Spleen (tissue), 11 donors: ENCODE data around the gene MYBPC1. TPM values are rescaled to one million over a fixed set of nuclear protein-coding genes. Genes with fewer than 3 reads are reported as not detected.

Experiments
- DNase-seq: peaks from one replicate; pipeline ENCODE4 v3.0.0-alpha.2; 2020
- H3K27ac ChIP-seq, 8 donors: fragments of 200-600 bp; sonication (generic) in 7 of 8; 1 replicate in 4 of 8; 2 replicates in 4 of 8; pipeline versions ENCODE4 v1.5.0 to v1.8.0; 2016 to 2021; ENCODE audit warnings: inconsistent platforms in 4 of 8, mild to moderate bottlenecking in 4 of 8, moderate library complexity in 1 of 8
- H3K27me3 ChIP-seq, 7 donors: fragments of 200-600 bp; sonication (generic) in 6 of 7; replicated peaks in 1 of 7; 1 replicate in 4 of 7; 2 replicates in 3 of 7; pipeline versions ENCODE4 v1.5.0 to v1.8.0; 2016 to 2021; ENCODE audit warnings: inconsistent platforms in 3 of 7, mild to moderate bottlenecking in 1 of 7
- H3K36me3 ChIP-seq, 6 donors: fragments of 200-600 bp; sonication (generic) in 5 of 6; 1 replicate in 4 of 6; 2 replicates in 2 of 6; pipeline versions ENCODE4 v1.5.0 to v1.8.0; 2016 to 2021; ENCODE audit warnings: inconsistent platforms in 2 of 6
- H3K4me1 ChIP-seq, 6 donors: fragments of 200-600 bp; sonication (generic) in 5 of 6; 1 replicate in 3 of 6; 2 replicates in 3 of 6; pipeline versions ENCODE4 v1.5.0 to v1.8.0; 2016 to 2021; ENCODE audit warnings: inconsistent platforms in 3 of 6
- H3K4me3 ChIP-seq, 8 donors: fragments of 200-600 bp; sonication (generic) in 7 of 8; 1 replicate in 4 of 8; 2 replicates in 4 of 8; pipeline versions ENCODE4 v1.5.0 to v1.8.0; 2016 to 2021; ENCODE audit warnings: inconsistent platforms in 4 of 8, mild to moderate bottlenecking in 4 of 8, moderate library complexity in 2 of 8
- H3K9me3 ChIP-seq, 8 donors: fragments of 200-600 bp; sonication (generic) in 7 of 8; 1 replicate in 4 of 8; 2 replicates in 4 of 8; pipeline versions ENCODE4 v1.5.0 to v1.8.0; 2016 to 2021; ENCODE audit warnings: inconsistent platforms in 4 of 8
- POLR2A ChIP-seq, 3 donors: fragments of 450-650 bp; IDR thresholded peaks; one replicate each; pipeline ENCODE4 v1.5.1; 2017; ENCODE audit warnings: antibody characterized with exemption in 3 of 3, mild to moderate bottlenecking in 1 of 3
- POLR2AphosphoS5 ChIP-seq, 3 donors: sonication (generic); formaldehyde crosslinking; IDR thresholded peaks; one replicate each; pipeline ENCODE4 v1.5.1; 2017; ENCODE audit warnings: antibody characterized with exemption in 3 of 3
- WGBS, 5 donors: extraction: QIAGEN DNeasy Blood & Tissue Kit in 3 of 5; methylation state at CpG; one replicate each; pipeline versions ENCODE4 v1.1.5 to v1.1.7; 2013 to 2018; 5-methylcytosine and 5-hydroxymethylcytosine counted together
- intact Hi-C: fragments of 100-400 bp; cut with DNase I; formaldehyde crosslinking; loops from one replicate; pipeline ENCODE4 v1.15.0; 2023; ENCODE audit warnings: low total_unique reads
- polyA plus RNA-seq, 3 donors: library from polyadenylated mRNA; stranded (reverse); fragments of 200-250 nt; gene quantifications; one replicate each; pipeline ENCODE4 v1.2.1, GENCODE V29; 2013
- total RNA-seq, 7 donors: library from RNA; depleted of rRNA in 3 of 7; stranded (reverse); fragments of >200 nt in 3 of 7; fragmentation: NEBNext Ultra II Directional in 4 of 7; extraction: Animal tissue kit (Norgen Biotek cat#: 25700) in 4 of 7; gene quantifications; one replicate each; pipeline versions ENCODE4 v1.1.0 to v1.2.1, GENCODE V29; 2016 to 2021
- TF ChIP-seq, protein P1 (sequence below), 11 experiments: fragments of 200-600 bp in 7 of 11; fragments of 450-650 bp in 4 of 11; sonication (generic) in 4 of 11; IDR thresholded peaks in 8 of 11; conservative IDR thresholded peaks in 3 of 11; 1 replicate in 7 of 11; 2 replicates in 4 of 11; pipeline versions ENCODE4 v1.4.0 to v1.8.0; 2016 to 2021; ENCODE audit warnings: antibody characterized with exemption in 11 of 11, inconsistent platforms in 4 of 11, mild to moderate bottlenecking in 1 of 11
- donor health status: healthy with polysubstance abuse.
- donor health status: DM: no; HTN: no; CAD: no; lungs with moderate emphysema.
- donor health status: DM: no; HTN: no; CAD: no.
- donor health status: Bipolar disorder and iron deficiency.
- donor health status: healthy.
- donor health status: DM: no; HTN: no; CAD: no.
- donor health status: DM: yes; HTN: yes; CAD: no.

The MYBPC1 gene
- total and polyA plus RNA-seq, 10 donors = 0.06 to 2.7 (median 0.66) TPM; not detected in 4

DNA sequence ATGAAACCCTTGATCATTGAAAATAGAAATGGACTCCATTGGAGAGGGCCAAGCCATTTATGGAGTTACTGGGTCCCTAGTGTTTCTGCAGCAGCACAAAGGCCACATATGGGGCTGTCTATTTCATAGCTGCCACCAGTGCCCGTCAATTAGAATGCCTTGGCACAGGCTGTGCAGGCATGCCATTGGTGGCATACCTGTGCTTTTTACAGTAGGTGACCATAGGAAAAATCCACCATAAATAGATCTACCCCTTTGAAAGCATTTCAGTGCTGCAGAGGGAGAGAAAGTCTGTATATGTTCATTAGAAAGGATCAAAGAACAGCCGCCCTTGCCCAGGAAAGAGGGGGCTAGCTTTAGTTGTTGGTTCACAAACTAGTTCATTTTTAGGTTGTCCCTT lies 13.1 kb downstream of the MYBPC1 start:
- H3K36me3 ChIP-seq = no peaks in the 10 kb centered on the region
- WGBS, 5 donors = 85 to 92% (median 90%) methylated on average over 2 of the region's 2 CpGs
- TF ChIP-seq, protein P1, sequence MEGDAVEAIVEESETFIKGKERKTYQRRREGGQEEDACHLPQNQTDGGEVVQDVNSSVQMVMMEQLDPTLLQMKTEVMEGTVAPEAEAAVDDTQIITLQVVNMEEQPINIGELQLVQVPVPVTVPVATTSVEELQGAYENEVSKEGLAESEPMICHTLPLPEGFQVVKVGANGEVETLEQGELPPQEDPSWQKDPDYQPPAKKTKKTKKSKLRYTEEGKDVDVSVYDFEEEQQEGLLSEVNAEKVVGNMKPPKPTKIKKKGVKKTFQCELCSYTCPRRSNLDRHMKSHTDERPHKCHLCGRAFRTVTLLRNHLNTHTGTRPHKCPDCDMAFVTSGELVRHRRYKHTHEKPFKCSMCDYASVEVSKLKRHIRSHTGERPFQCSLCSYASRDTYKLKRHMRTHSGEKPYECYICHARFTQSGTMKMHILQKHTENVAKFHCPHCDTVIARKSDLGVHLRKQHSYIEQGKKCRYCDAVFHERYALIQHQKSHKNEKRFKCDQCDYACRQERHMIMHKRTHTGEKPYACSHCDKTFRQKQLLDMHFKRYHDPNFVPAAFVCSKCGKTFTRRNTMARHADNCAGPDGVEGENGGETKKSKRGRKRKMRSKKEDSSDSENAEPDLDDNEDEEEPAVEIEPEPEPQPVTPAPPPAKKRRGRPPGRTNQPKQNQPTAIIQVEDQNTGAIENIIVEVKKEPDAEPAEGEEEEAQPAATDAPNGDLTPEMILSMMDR (IDR thresholded peaks at IDR 0.05 in 8 of 11, conservative IDR thresholded peaks at IDR 0.05 in 3 of 11) = no peak
- TF ChIP-seq POLR2A (IDR thresholded peaks at IDR 0.05) (no peak), POLR2AphosphoS5 (IDR thresholded peaks at IDR 0.05) (no peak)
- H3K27me3 ChIP-seq = no peaks in the 10 kb centered on the region
- H3K4me3 ChIP-seq = no peak overlapping the region
- H3K27ac ChIP-seq = no peak overlapping the region
- no peaks in the 10 kb centered on the region for H3K4me1 ChIP-seq
- H3K9me3 ChIP-seq = no peaks in the 10 kb centered on the region
- intact Hi-C loops = no loop called here
- DNase-seq = no peak

DNA sequence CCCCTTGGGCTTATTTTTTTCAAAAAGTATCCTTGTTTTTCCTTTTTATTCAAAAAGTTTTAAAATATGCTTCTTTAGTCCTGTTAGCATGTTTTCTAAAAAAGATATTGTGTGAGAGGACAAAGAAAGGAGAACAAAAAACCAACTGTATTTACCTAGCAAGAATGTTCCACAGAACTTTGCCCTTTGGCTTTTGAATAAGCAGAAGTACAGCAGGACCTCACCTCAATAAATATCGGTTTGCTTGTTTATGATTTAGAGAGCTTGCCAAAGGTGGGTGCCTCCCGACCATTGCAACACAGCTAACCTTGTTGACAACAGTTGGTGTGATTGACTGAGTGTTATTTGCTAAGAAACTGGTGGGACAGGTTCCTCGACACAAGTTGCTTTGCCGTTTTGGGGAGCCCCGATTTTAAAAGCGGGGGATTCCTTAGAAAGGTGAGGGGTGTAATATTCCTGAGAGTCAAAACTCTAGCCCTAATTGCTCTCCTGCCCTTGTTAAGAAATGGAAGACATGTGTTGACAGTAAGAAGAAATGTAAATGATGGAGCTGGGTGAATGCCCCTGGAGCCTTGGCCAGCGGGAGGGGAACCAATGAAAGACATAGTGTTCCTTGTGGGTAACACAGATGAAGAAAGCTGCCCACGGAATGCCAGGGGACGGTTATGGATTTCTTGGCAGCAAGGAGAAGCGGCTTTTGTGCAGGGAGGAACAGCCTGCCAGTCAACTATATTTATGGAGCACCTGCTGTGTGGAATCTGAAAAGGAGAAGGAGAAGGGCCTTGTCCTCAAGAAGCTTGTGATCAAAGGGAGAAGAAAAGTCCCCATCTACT lies 13.7 kb downstream of the MYBPC1 start:
- no peaks in the 10 kb centered on the region for H3K4me1 ChIP-seq
- H3K27me3 ChIP-seq = no peaks in the 10 kb centered on the region
- intact Hi-C loops = no loop called here
- 83 to 91% (median 89%) methylated on average over 10 of the region's 10 CpGs for WGBS, 5 donors
- no peak overlapping the region for H3K27ac ChIP-seq
- no peak overlapping the region for H3K4me3 ChIP-seq
- no peaks in the 10 kb centered on the region for H3K9me3 ChIP-seq
- TF ChIP-seq POLR2A (IDR thresholded peaks at IDR 0.05) (no peak), POLR2AphosphoS5 (IDR thresholded peaks at IDR 0.05) (no peak)
- TF ChIP-seq, protein P1 (IDR thresholded peaks at IDR 0.05 in 8 of 11, conservative IDR thresholded peaks at IDR 0.05 in 3 of 11) = no peak
- DNase-seq = no peak
- H3K36me3 ChIP-seq = no peaks in the 10 kb centered on the region

DNA sequence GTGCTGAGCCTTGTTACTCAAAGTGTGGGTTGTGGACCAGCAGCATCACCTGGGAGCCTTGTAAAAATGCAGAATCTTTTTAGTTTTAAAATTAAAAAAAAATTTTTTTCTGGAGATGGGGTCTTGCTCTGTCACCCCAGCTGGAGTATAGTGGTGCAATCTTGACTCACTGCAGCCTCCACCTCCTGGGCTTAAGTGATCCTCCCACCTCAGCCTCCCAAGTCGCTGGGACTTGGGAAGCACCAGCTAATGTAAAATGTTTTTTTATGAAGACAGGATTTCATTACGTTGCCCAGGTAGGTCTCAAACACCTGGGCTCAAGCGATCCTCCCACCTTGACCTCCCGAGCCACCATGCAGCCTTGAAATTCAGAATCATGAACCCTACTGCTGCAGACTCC lies 14.4 kb downstream of the MYBPC1 start:
- TF ChIP-seq, protein P1 (IDR thresholded peaks at IDR 0.05 in 8 of 11, conservative IDR thresholded peaks at IDR 0.05 in 3 of 11) = no peak
- TF ChIP-seq POLR2A (IDR thresholded peaks at IDR 0.05) (no peak), POLR2AphosphoS5 (IDR thresholded peaks at IDR 0.05) (no peak)
- H3K4me1 ChIP-seq = no peaks in the 10 kb centered on the region
- no peak overlapping the region for H3K4me3 ChIP-seq
- no peaks in the 10 kb centered on the region for H3K36me3 ChIP-seq
- WGBS, 5 donors = 80 to 93% (median 87%) methylated on average over 4 of the region's 4 CpGs
- DNase-seq = no peak
- H3K27me3 ChIP-seq = no peaks in the 10 kb centered on the region
- intact Hi-C loops = no loop called here
- no peaks in the 10 kb centered on the region for H3K9me3 ChIP-seq
- H3K27ac ChIP-seq = no peak overlapping the region

DNA sequence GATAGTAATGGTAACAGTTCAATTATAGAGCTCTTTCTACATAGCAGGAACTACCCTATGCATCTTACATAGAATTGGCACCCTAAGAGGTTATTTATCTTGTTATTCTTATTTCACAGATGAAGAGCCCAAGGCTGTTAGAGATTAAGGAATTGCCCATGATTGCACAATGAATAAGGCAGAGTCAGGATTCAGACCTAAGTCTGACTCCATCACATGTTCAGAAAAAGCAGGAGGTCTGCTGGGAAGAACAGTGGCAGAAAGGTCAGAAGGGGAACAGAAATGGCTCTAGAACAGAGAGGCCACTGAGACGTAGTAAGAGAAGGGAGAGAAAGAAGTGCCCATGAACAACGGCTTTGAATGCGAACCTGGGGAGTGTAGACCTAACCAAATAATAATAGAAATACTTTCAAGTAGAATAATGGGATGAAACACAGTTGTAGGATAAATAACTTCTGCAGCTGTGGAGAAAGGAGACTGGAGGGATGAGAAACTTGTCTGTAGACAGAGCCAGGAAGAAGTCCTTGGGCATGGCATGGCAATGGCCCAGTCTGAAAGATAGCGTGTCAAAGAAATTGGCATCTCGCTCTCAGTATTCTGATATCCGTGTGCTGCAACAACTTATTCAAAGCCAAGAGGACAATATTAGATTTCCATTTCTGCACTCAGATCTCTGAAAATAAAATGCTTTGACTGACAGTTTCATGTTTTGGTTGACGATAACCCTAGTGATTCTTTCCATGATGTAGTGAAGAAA lies 17.6 kb downstream of the MYBPC1 start:
- H3K36me3 ChIP-seq = no peaks in the 10 kb centered on the region
- no peak overlapping the region for H3K27ac ChIP-seq
- H3K4me1 ChIP-seq = peaks cover 0 to 28% (median 16%) of the 10 kb centered on the region in 6 donors
- H3K9me3 ChIP-seq = no peaks in the 10 kb centered on the region
- TF ChIP-seq POLR2A (IDR thresholded peaks at IDR 0.05) (no peak), POLR2AphosphoS5 (IDR thresholded peaks at IDR 0.05) (no peak)
- TF ChIP-seq, protein P1 (IDR thresholded peaks at IDR 0.05 in 8 of 11, conservative IDR thresholded peaks at IDR 0.05 in 3 of 11) = no peak
- DNase-seq = no peak
- H3K27me3 ChIP-seq = no peaks in the 10 kb centered on the region
- 72 to 93% (median 83%) methylated on average over 7 of the region's 7 CpGs for WGBS, 5 donors
- intact Hi-C loops = no loop called here
- no peak overlapping the region for H3K4me3 ChIP-seq
